Measurements from ENCODE around the gene RAB17.

RAB17 gene

DNA sequence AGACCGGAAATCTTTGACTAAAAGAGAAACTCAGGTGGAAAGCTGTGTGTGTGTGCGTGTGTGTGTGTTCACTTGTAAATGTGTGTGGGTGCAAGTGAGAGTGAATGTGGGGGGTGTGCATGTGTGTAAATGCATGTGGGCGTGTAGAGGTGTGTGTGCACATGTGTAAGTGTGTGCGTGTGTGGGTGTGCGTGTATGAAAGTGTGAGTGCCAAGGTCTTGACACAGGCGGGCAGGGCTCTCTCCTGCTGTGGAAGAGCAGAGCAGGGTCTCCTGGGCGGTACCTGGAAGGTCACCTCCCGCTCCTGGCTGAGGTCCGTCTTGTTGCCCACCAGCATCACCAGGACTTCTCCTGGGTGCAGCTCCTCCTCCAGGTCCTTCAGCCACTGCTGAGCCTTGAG is 13.6 kb downstream of the RAB17 start:
- no peak for DNase-seq (ENCODE audit: low spot score)

DNA sequence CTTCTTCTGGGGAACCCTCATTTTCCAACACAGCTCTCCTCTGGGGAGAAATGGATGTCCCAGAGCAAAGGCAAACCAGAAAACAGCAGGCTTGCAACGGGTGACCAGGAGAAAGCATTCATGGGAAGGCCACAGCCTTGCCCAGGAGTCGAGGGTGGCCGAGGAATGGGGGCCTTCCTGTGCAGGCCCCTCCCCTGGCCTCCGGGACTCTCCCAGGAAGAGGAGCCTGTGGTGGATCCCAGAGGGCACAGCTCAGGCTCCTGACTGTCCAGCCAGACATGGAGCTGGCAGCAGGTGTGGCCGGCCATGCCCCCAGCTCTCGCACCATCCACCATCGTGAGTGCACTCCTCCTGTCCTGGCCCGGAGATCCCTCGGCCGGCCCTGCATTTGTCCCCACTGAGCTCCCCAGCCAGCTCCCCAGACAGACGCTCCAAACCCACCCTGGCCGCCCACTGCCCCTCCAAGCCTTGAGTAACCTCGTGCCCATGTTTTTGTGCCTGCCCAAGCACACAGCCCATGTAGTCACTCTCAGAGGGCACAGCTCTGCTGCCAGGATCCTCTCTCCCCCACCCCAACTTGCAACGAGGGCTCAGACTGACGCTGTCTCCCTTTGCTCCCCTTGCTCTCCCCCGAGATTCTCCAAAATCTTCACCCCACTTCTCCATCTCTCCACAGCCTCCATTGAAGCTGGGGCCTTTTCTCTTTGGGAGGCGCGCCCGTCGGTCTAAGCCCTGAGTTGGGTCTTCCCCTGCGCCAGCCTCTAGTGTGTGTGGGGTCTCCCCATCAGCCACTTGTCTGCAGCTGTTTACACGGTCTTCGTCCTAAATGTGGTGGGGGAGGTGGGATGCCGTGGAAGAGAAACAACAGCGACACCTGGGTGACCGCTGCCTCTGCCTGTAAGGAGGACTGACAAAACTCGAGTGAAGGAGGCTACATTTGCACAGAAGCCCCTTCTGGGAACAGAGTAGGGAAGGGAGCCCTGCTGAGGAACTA is 14.4 kb downstream of the RAB17 start:
- no peak for DNase-seq (ENCODE audit: low spot score)

DNA sequence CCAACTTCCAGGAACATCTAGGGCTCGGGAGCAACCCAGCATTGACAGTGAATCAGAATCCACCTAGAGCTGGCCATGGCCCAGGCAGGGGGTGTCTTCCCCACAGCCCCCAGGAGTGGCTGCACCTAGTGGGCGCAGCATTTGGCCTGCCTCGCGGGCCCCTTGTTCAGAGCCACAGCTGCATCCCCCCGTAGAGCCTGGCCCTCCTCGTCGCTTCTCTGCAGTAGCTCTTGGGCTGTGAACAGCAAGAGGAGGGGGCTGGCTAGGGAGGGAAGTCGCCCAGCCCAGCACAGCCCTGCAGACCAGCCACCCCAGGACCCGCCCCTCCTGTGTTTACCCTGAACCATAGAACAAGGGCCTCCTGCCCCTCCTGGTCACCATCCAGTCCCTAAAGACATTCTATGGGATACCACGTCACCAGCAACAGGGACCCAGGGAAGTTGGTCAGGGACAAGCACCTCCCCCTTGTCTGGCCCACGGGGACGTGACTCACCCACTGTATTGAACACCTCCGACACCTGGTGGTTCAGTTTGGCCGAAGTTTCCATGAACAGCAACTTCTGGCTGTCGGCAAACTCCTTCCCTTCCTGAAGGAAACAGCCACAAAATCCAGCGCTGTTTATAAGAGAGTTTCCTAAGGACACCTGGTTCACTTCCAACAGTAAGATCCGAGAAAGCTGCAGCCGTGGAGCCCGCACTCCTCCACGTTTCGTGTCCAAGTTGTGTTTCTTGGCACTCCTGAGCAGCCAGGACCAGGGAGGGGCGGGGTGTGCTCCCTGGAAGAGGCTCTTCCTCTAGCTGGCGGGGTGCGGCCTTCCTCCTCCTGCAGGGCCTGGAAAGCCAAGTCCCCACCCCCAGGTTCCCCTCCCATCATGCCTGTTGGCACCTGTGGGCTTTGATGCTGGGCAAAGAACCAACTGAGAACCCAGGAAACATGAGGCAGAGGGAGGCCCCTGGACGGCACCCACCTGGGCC is 15.4 kb downstream of the RAB17 start:
- DNase-seq (ENCODE audit: low spot score): no peak

DNA sequence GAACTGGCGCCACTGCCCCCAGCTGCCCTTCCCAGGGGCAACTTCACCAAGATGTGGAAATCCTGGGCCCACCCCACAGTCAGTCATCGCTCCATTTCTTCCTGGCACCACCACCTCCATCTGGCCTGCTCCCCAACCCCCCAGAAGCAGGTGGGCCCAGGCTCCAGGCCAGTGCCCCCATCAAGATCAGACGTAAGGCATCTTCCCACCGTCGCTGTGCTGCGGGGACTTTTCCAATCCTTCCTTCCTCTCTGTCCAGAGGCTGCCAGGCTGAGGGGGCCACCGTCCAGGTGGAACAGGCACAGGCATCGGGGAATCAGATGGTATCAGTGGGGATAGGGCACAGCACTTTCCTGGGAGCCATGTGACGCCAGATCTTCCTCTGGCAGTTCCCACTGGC is 16.1 kb downstream of the RAB17 start:
- DNase-seq (ENCODE audit: low spot score): no peak

DNA sequence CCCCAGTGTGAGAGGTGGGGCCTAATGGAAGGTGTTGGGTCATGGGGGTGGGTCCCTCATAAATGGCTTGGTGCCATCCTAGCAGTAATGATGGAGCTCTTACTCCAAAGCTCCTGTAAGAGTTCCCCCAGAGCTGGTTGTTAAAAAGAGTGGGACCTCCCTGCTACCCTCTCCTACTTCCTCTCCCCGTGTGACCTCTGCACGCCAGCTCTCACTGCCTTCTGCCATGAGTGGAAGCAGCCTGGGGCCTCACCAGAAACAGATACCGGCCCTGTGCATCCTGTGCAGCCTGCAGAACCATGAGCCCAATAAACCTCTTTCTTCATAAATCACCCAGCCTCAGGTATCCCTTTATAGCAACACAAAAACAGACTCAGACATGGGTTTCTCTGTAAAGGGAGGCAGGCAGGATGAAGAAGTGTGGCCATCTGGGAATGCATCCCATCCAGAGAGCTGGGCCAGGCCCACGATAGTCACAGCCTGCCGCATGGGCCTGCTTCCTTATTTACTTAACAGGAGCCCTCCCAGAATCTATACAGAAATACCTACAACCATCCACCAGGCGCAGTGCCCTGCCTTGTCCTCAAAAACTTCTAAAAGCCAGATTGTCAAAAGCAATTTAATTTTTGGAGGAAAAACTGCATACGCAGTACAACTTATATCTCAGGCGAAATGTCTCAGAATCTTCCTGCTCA is 16.7 kb downstream of the RAB17 start:
- no peak for DNase-seq (ENCODE audit: low spot score)

DNA sequence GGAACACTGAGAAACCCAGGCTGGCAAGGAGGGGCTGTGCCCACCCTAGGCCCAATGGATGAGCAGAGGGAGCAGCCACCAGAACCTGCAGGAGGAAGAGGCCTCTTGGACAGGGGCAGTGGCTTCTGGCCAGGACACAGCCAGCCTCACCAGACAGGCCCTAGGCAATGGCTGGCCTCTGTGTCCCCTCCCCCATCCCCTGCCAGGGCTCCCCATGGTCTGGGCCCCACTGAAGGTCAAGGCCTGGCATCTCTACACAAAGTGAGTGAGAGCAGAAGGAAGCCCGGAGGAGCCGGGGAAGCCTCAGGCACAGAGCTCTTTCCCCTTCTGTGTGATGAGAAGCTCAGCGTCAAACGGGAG is 17.8 kb downstream of the RAB17 start:
- DNase-seq (ENCODE audit: low spot score): no peak

DNA sequence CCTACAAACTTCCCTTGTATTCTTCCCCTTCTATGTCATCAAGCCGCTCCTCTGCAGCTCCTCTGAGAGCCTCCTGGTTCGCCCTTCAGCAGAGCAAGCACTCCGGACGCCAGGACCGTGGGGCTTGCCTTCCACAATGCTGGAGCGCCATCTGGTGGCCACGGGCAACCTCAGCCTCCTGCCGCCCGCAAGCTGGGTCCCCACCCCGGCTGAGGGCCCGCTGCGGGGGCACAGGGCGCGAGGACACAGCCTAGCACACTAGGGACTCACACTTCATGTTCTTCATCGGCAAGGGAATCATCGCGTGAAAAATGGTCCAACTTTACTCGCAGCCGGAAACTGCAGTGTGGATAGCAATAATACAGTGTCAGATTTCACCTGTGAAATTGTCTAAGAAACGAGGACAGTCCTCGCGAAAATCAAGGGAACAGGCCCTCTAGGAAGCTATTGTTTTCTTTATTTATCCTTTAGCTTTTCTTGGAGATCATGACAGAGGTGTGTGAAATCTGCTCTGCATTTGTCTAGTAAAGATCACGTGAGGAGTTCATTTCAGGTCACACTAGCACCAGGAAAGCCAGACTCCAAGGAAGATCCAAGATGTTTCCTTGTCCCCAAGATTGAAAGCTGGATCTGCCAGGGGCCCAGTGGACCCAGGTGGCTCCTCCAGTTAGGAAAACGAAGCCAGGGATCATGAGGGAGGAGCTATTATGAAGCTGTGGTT is 18.4 kb downstream of the RAB17 start:
- DNase-seq (ENCODE audit: low spot score): peak; percentile 83

DNA sequence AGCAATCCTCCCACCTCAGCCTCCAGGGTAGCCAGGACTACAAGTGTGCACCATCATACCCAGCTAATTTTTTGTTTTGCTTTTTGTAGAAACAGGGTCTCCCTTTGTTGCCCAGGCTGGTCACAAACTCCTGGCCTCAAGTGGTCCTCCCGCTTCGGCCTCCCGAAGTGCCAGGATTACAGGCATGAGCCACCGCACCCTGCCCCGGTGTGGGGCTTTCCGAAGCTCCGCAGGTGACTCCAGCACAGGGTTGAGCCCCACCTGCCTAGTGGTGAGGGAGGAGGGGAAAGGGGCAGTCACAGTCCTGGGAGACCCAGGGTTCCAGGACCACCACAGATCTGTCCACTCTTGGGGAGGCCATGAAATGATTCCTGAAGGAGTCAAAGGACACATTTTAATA is 19.0 kb downstream of the RAB17 start:
- no peak for DNase-seq (ENCODE audit: low spot score)

DNA sequence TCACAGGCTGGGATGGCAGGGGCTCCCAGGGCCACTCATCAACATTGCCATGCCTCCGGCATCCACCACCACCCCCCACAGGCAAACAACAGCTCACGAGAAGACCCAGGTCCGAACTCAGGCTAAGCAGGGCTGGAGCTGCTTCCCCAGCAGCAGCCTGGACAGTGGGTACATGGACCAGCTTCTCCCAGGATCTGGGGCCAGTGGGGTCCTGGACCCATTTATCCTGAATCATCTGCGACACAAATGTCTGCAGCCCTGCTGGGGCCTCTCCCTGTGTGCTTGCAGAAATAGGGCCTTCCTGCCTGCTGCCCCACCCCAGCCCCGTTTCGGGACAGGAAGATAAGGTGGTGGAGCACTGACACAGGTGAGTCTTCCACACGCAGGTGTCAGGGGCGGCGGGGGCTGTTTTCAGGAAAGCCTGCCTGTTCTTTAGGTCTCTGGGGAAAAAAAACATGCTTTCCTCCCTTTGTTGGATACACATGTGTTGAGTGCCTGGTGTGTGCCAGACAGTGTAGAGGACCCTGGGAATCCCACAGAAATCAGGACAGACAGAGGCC is 19.7 kb downstream of the RAB17 start:
- no peak for DNase-seq (ENCODE audit: low spot score)

DNA sequence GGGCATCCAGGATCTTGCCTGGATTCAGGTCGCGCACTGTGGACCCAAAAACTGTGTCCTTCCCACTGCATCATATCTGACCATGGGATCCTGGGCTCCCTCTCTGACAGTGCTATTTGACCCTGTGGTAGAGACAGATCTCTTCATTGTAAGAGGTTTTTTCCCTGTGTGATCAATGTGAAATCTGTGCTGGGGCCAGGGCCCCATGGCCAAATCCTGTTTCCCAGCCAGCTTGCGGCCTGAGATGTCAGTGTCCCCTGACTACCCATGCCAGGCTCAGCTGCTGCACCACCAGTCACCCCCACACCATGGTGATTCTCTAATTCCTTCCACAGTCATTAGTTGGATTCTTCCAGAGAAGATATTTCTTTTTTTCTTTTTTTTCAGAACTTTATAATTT is 20.6 kb downstream of the RAB17 start:
- no peak for DNase-seq (ENCODE audit: low spot score)

DNA sequence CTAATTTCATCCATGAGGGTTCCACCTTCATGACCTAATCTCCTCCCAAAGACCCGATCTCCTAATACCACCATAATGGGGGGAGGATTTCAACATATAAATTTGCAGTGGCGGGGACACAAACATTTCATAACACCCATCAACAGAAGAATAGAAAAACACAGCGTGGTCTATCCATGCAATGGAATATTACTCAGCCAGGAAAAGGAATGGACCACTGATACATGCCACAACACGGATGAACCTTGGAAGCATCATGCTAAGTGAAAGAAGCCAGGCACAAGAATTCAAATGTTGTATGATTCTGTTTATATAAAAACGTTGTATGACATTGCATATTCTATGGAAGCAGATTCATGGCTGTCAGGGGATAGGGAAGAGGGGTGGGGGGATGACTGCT is 21.5 kb downstream of the RAB17 start:
- no peak for DNase-seq (ENCODE audit: low spot score)

DNA sequence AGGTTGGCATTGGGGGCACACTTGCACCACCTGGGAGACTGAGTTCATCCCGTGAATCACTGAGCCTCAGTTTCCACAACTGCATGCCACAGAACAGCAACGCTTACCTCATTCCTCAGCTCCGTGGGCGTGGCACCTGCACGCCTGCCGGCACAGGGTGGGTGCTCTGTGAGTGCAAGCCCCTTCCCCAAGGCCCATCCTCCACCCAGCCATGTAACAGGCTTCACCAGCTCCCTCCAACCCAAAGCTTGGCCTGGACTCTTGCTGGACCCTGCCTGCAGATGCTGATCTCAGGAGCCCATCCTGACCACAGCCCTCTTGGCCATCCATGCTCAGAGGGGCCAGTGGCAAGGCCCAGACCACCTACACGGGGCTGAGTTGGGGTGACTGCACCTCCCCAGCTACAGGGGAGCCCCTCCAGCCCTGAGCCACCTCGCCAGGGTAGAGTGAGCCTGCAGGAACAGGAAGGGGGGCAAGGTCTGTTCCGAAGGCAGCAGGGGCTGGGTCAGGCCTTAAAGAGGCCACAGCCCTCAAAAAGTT is 22.3 kb downstream of the RAB17 start:
- no peak for DNase-seq (ENCODE audit: low spot score)

DNA sequence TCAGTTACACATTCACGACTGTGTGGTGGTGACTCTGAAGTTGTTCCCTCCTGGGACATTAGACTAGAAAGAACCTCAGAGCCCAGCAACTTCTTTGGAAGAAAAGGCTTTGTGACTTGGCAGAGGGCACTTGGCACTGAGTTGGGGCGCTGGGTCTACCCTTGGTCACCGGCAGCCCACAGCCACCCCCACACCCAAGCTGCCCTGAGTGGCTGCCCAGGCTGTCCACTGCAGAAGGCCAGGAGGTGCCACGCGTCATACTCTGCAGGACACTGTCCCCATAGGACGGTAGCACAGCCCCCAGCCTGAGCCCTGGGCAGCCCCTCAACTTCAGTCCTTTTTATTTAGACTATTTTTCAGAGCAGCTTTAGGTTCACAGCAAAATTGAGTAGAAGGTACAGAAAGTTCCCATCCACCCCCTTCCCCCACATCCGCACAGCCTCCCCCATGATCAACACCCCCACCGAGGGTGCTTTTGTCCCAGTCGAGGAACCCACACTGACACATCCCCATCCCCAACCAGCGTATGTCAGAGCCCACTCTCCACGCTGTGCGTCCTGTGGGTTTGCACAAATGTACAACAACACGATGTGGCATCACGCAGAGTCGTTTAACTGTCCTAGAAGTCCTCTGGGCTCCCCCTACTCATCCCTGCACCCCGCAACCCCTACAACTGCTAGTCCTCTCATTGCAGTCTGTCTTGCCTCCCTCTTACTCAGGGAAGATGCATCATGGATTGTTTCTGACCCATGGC is 23.1 kb downstream of the RAB17 start:
- no peak for DNase-seq (ENCODE audit: low spot score)

DNA sequence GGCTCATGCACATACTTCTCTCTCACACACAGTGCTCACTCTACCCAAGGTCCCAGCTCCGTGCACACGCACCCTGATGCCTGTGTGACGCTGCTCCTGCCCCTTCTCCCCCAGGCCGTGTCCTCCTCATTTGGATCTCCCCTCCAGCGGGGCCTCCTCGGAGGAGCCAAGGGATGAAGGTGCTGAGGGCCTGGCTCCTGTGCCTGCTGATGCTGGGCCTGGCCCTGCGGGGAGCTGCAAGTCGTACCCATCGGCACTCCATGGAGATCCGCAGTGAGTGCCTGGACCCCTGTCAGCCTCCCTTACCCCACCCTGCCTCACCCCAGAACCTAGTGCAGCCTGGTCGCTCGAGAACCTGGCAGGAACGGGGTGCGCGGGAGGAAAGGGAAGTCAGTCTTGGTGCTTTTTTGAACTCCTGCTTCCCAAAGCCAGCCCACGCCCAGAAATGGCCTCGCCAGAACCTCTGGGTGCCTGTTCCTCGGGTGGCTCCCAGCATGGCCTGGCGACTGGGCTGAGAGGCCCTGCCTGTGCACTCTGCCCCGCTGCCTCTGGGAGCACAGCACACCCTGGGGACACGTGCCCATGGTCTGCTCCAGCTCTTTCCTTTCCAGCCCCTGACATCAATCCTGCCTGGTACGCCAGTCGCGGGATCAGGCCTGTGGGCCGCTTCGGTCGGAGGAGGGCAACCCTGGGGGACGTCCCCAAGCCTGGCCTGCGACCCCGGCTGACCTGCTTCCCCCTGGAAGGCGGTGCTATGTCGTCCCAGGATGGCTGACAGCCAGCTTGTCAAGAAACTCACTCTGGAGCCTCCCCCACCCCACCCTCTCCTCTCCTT is 23.9 kb downstream of the RAB17 start, which contains the start of gene PRLH:
PRLH (plus strand) TSS at position 174 of the 835 bp plus-strand sequence; CDS start at position 174, 0 bp downstream.
- DNase-seq (ENCODE audit: low spot score): no peak

DNA sequence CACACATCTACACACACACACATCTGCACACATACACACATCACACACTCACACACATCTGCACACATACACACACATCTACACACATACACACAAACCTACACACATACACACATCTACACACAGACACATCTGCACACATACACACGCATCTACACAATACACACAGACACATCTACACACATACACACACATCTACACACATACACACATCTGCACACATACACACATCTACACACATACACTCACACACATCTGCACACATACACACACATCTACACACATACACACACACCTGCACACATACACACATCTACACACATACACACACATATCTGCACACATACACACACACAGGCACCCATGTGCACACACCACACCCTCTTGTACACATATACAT is 24.6 kb downstream of the RAB17 start:
- no peak for DNase-seq (ENCODE audit: low spot score)

DNA sequence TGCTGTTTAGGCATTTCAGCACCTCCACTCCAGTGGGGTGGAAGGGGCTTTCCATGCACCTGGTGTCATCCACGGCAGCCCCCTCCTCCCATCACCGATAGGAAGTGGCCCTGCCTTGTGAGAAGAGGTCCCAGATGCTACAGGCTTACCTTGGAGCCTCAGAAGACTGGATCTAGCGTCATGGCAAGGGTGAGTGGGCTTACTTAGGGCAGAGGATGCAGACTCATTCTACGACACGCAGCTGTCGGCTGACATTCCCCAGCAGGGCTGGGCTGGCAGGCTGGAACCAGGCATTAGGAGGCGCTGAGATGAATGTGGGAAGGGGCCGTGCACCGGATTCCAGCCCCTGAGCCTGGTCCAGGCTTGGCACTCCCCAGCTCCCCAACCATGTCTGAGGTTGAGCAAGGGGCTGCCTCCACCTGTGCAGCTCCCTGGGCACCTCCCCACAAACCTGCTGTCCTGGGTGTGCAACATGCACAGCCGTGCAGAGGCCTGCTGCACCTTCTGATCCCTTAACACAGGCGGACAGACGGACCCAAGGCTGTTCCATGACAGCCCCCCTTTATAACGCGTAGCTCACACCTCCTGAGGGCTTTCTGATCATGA is 25.9 kb downstream of the RAB17 start:
- no peak for DNase-seq (ENCODE audit: low spot score)

DNA sequence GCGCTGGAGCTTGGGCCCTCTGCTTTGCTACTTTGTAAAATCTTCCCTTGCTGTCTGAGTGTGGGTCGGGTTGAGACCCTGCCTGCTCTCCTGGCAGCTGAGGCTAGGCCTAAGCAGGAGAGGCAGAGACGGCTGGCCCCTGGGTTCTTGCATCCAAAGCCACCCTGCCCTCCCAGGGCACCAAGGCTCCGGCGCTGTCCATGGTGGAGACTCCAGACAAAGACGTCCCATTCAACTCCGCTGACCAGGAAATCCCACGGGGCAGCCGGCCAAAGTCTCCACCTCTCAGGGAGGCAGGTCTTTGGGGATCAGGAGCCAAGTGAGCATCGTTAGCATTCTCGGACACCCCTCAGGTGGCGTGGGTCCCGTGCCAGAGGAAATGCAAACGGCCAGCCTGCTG is 26.7 kb downstream of the RAB17 start:
- DNase-seq (ENCODE audit: low spot score): peak; percentile 4

DNA sequence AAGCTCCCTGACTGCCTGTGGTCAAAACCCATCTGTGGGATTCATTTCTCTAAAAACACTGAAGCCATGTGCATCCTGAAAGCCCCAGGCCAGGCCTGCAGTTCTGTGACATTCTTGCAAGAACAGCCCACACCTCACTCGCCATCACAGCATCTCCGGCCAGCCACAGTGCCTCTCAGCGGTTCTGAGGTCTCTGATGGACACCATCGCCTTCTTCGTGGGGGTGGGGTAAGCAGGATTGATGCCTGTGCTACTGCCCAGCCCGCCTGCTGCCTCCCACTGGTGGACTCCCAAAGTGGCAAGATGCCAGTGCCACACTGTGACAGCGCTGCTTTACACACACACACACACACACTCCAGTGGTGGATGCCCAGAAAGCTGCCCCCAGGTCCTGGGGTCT is 29.3 kb downstream of the RAB17 start:
- DNase-seq (ENCODE audit: low spot score): no peak
